Spleen (tissue), 7 donors: ENCODE data around the gene IGSF21.

Experiments
- POLR2A ChIP-seq, 3 donors: fragments of 450-650 bp; IDR thresholded peaks; one replicate each; pipeline ENCODE4 v1.5.1; 2017; ENCODE audit warnings: antibody characterized with exemption in 3 of 3, mild to moderate bottlenecking in 1 of 3
- POLR2AphosphoS5 ChIP-seq, 3 donors: sonication (generic); formaldehyde crosslinking; IDR thresholded peaks; one replicate each; pipeline ENCODE4 v1.5.1; 2017; ENCODE audit warnings: antibody characterized with exemption in 3 of 3
- TF ChIP-seq, protein P1 (sequence below), 11 experiments: fragments of 200-600 bp in 7 of 11; fragments of 450-650 bp in 4 of 11; sonication (generic) in 4 of 11; IDR thresholded peaks in 8 of 11; conservative IDR thresholded peaks in 3 of 11; 1 replicate in 7 of 11; 2 replicates in 4 of 11; pipeline versions ENCODE4 v1.4.0 to v1.8.0; 2016 to 2021; ENCODE audit warnings: antibody characterized with exemption in 11 of 11, inconsistent platforms in 4 of 11, mild to moderate bottlenecking in 1 of 11
- donor health status: DM: no; HTN: no; CAD: no; lungs with moderate emphysema.
- donor health status: DM: no; HTN: no; CAD: no.
- donor health status: DM: no; HTN: no; CAD: no.

DNA sequence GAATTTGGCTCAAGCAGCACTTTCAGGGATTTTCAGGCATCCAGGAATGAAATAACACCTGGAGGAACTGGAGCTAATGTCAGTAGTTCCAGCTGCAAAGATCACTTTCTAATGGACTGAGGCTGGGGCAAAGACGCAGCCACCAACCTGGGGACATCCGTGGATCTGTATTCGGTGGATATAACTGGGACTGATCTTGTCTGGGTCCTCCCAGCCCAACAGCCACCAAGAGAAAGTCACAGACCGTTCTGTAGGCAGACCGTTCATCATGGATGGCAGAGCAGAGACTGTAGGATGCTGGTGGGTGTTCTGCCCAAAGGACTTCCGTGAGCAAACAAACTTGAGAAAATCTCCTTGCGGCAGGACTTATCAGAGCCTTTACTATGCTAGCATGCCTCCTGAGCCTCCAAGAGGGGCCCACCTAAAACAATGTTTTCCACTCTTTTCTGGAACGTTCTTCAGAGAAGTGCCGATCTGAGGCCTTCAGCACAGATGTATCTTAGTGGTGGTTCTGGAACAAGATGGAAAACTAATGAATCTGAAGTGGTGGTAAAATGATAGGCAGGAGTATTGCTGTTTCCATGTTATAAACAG, 287.1 kb downstream of the IGSF21 start:
- TF ChIP-seq, protein P1, sequence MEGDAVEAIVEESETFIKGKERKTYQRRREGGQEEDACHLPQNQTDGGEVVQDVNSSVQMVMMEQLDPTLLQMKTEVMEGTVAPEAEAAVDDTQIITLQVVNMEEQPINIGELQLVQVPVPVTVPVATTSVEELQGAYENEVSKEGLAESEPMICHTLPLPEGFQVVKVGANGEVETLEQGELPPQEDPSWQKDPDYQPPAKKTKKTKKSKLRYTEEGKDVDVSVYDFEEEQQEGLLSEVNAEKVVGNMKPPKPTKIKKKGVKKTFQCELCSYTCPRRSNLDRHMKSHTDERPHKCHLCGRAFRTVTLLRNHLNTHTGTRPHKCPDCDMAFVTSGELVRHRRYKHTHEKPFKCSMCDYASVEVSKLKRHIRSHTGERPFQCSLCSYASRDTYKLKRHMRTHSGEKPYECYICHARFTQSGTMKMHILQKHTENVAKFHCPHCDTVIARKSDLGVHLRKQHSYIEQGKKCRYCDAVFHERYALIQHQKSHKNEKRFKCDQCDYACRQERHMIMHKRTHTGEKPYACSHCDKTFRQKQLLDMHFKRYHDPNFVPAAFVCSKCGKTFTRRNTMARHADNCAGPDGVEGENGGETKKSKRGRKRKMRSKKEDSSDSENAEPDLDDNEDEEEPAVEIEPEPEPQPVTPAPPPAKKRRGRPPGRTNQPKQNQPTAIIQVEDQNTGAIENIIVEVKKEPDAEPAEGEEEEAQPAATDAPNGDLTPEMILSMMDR (IDR thresholded peaks at IDR 0.05 in 8 of 11, conservative IDR thresholded peaks at IDR 0.05 in 3 of 11): no peak
- TF ChIP-seq POLR2AphosphoS5 (IDR thresholded peaks at IDR 0.05) (no peak), POLR2A (IDR thresholded peaks at IDR 0.05) (no peak)
